ENCODE data around the gene SLC25A38.

DNA sequence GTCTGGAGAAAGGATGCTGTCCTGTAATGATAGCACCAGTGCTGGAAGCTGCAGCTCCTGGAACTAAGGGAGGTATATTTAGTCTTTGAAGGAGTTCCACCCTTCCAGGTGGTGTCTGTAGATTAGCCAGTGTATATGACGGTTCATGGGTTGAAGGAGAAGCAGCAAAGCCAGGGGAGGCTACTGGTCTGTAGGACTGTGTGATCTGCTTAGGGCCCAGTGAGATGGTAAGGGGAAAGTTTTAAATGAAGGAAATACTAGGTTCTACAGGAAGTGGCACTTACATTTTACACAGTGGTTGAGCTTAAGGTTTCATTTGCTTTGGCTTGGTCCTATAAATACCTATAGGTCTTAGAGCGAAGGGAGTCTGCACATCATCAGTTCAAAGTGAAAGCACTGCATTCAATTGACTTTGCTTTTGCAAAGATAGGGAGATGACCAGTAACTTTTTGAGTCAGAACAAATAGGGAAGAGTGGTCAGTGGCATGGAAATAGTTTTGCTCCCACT lies 5.6 kb downstream of the SLC25A38 start:
- TF ChIP-seq, protein P1, sequence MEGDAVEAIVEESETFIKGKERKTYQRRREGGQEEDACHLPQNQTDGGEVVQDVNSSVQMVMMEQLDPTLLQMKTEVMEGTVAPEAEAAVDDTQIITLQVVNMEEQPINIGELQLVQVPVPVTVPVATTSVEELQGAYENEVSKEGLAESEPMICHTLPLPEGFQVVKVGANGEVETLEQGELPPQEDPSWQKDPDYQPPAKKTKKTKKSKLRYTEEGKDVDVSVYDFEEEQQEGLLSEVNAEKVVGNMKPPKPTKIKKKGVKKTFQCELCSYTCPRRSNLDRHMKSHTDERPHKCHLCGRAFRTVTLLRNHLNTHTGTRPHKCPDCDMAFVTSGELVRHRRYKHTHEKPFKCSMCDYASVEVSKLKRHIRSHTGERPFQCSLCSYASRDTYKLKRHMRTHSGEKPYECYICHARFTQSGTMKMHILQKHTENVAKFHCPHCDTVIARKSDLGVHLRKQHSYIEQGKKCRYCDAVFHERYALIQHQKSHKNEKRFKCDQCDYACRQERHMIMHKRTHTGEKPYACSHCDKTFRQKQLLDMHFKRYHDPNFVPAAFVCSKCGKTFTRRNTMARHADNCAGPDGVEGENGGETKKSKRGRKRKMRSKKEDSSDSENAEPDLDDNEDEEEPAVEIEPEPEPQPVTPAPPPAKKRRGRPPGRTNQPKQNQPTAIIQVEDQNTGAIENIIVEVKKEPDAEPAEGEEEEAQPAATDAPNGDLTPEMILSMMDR (IDR thresholded peaks at IDR 0.05) = no peak
- TF ChIP-seq POLR2AphosphoS5 (IDR thresholded peaks at IDR 0.05) = no peak
- no peak for TF ChIP-seq POLR2A (IDR thresholded peaks at IDR 0.05; ENCODE audit: low read depth)

Data from esophagus muscularis mucosa (tissue), 3 donors.